K562 (cell line): ENCODE data around the gene SLC25A45. TPM values are rescaled to one million over a fixed set of nuclear protein-coding genes. Genes with fewer than 3 reads are reported as not detected.

Source experiments
- CSDE1 ChIP-seq, 2 experiments: fragments of 450-650 bp; IDR thresholded peaks; 2 replicates each; pipeline ENCODE4 v1.6.1; 2016; ENCODE audit warnings: mild to moderate bottlenecking in 1 of 2
- DEAF1 ChIP-seq: fragments of 450-650 bp; formaldehyde crosslinking; IDR thresholded peaks from 2 replicates; pipeline ENCODE4 v1.4.0; 2020; ENCODE audit warnings: mild to moderate bottlenecking, moderate library complexity
- ERF ChIP-seq: fragments of 450-650 bp; formaldehyde crosslinking; IDR thresholded peaks from 2 replicates; pipeline ENCODE4 v1.4.0; 2020; ENCODE audit warnings: mild to moderate bottlenecking, mixed read lengths
- FOSL1 ChIP-seq: fragments of 200-800 bp; sonication (Bioruptor generic); conservative IDR thresholded peaks from 2 replicates; pipeline ENCODE4 v1.6.1; 2016; ENCODE audit warnings: missing genetic modification characterization, missing compliant biosample characterization
- HNRNPLL ChIP-seq: fragments of 200-400 bp; formaldehyde crosslinking; IDR thresholded peaks from 2 replicates; pipeline ENCODE4 v1.6.1; 2017; ENCODE audit warnings: low read length, low read depth, mild to moderate bottlenecking; ENCODE audit not compliant: poor library complexity, severe bottlenecking
- MAFK ChIP-seq: IDR thresholded peaks from 2 replicates; pipeline ENCODE4 v1.6.1; 2011; ENCODE audit warnings: low read length, improper control_type of control experiment
- MTA3 ChIP-seq: fragments of 450-650 bp; formaldehyde crosslinking; IDR thresholded peaks from 2 replicates; pipeline ENCODE4 v1.6.1; 2017; ENCODE audit warnings: mild to moderate bottlenecking, borderline replicate concordance
- NKRF ChIP-seq: fragments of 450-650 bp; IDR thresholded peaks from 2 replicates; pipeline ENCODE4 v1.6.1; 2016; ENCODE audit warnings: borderline replicate concordance
- SOX6 ChIP-seq: fragments of 450-650 bp; IDR thresholded peaks from 2 replicates; pipeline ENCODE4 v1.6.1; 2014; ENCODE audit warnings: mild to moderate bottlenecking
- TAF1 ChIP-seq: IDR thresholded peaks from 2 replicates; pipeline ENCODE4 v1.6.1; 2011; ENCODE audit warnings: mild to moderate bottlenecking, low read length, moderate library complexity; ENCODE audit not compliant: insufficient read depth, control insufficient read depth, severe bottlenecking; ENCODE audit errors: extremely low read depth
- ZFPM2 ChIP-seq: fragments of 250-450 bp; sonication (Bioruptor Pico); IDR thresholded peaks from 2 replicates; pipeline ENCODE4 v1.5.1; 2022; ENCODE audit warnings: mild to moderate bottlenecking
- ZNF318 ChIP-seq, 2 experiments: fragments of 450-650 bp; IDR thresholded peaks; 2 replicates each; pipeline ENCODE4 v1.6.1; 2016; ENCODE audit warnings: mild to moderate bottlenecking in 2 of 2, borderline replicate concordance in 1 of 2, low read depth in 1 of 2, moderate library complexity in 1 of 2
- ZNF449 ChIP-seq: fragments of 250-450 bp; sonication (Bioruptor Pico); IDR thresholded peaks from 2 replicates; pipeline ENCODE4 v1.8.0; 2022; ENCODE audit warnings: moderate library complexity, mild to moderate bottlenecking, inconsistent platforms
- polyA plus RNA-seq, 8 experiments: library from polyadenylated mRNA; depleted of rRNA in 4 of 8; stranded (reverse) in 5 of 8; unstranded in 3 of 8; fragments of >200 nt; fragmentation: Nextera tagmentation in 2 of 8; fragmentation: Illumina TruSeq in 1 of 8; extraction: Ambion mirVana in 2 of 8; extraction: Trizol in 1 of 8; gene quantifications; 2 replicates each; pipeline versions ENCODE4 v1.2.1 to v1.2.3, GENCODE V29; 2011 to 2014; ENCODE audit warnings: inconsistent platforms in 1 of 8, missing spikeins in 1 of 8
- total RNA-seq, 7 experiments: library from RNA; depleted of rRNA in 6 of 7; stranded (reverse); fragments of >200 nt in 6 of 7; fragmentation: Illumina TruSeq in 2 of 7; extraction: Trizol in 2 of 7; gene quantifications; 2 replicates each; pipeline versions ENCODE4 v1.2.1 to v1.2.3, GENCODE V29; 2011 to 2021; ENCODE audit warnings: low replicate concordance in 1 of 7

SLC25A45 gene
- total and polyA plus RNA-seq, 9 of the 15 experiments (the other 6 are each of a cell fraction or from before 2014, with no cell fraction given), result 0.15 to 2.3 (median 0.68) TPM

- TF ChIP-seq ZNF449, result no peak; the same call in 1 of the 2 replicates
- TF ChIP-seq TAF1, result peak; percentile 27
- TF ChIP-seq MAFK, result no peak
- TF ChIP-seq ZFPM2, result no peak
- TF ChIP-seq MTA3, result 0 out of 2 replicates have a peak, but pooled peaks have one; percentile 29
- TF ChIP-seq NKRF, result no peak
- no peak for TF ChIP-seq HNRNPLL
- TF ChIP-seq CSDE1 (IDR thresholded peaks at IDR 0.05), result no peak
- TF ChIP-seq FOSL1 (tag), result no peak
- TF ChIP-seq SOX6, result no peak
- 0 out of 2 replicates have a peak, but pooled peaks have one; percentile 14 for TF ChIP-seq DEAF1 (CRISPR knock-in tag)
- no peak; a peak in 1 of 4 replicates for TF ChIP-seq ZNF318 (IDR thresholded peaks at IDR 0.05; ENCODE audit: borderline replicate concordance in 1 of 2, low read depth in 1 of 2)
- peak; percentile 76; the same call in 1 of the 2 replicates for TF ChIP-seq ERF (CRISPR knock-in tag)
Observed at GRCh38 chr11:65420979-65421793, 38.7 kb upstream of the SLC25A45 start (continued).
